ENCODE data around the gene THSD7A.

THSD7A gene

GRCh38 chr7:11413901-11414300 lies 418.1 kb downstream of the THSD7A start:
- Histone ChIP-seq H3K4me3 (ENCODE audit: low read depth, low read length) (no peak overlapping the region), H3K9ac (ENCODE audit: low read depth, low read length) (no peak overlapping the region), H3K36me3 (ENCODE audit: control insufficient read depth, insufficient read depth, low read length) (no peaks in the 10 kb centered on the region), H3K27me3 (ENCODE audit: control insufficient read depth, insufficient read depth, low read length) (no peaks in the 10 kb centered on the region), H3K4me1 (ENCODE audit: control insufficient read depth, insufficient read depth, low read length) (peaks cover 5% of the 10 kb centered on the region), H3K9me3 (ENCODE audit: control insufficient read depth, insufficient read depth, low read length) (no peaks in the 10 kb centered on the region)

DNA sequence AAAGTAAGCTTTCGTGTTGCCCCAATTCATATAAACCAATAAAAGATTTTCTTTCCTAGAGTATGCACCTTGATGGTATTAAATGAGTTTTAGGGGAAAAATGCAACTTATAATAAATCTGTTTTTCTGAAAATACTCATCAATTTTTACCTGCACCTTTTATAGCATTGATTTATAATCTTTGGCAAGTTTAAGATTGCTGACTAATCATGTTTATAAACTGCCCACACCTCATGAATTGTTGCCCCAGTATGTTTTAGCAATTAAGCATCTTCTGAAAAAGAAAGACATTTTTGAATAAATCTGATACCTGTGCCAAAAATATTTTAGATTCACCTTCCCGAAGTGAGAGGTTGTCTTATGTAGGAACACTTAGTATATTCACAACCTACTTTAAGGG lies 420.0 kb downstream of the THSD7A start:
- no peak overlapping the region for H3K4me3 ChIP-seq (ENCODE audit: low read depth, low read length)

DNA sequence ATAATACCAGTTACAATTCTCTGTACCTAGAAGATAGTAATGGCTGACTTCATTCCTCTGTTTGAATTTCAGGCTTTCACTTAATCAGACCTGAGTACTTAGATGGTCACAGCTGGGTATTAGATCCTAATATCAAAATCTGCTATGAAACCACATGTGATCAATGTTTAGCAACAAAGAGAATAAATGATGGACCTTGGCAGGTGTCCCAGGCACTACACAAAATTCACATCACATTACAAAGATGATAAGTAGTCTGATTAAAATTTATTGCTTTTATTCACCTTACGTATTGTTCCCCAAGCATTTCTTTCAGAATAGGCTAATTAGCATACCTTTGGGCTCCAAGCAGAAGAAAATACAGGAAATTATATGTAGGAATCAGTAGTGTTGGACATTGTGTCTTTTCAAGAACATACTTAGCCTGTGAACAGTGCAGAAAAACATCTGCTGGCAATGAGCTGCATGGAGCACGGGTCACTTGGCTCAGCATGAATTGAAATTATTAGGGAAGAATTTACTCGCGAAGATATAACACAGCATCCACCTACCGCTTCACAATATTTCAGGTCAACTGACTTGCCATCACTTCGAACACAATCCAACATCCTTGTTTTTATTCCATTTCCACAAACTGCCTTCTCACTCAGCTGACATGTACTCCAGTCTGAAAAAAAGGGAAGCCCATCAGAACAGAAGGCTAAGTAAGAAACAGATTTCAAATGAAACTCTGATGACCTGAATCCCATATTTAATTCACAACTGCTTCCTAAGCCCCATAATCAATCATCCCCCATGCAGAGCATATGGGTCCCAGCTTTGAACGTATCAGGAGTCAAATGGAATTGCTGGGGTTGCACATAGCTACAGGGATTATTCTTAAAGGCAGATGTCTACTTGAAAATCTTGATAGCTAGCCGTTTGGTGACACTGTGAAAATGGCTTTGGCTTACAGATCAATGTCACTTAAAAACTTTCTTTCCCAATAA lies 421.0 kb downstream of the THSD7A start:
- H3K9ac ChIP-seq (ENCODE audit: low read depth, low read length): no peak overlapping the region
- H3K9me3 ChIP-seq (ENCODE audit: control insufficient read depth, insufficient read depth, low read length): no peaks in the 10 kb centered on the region
- H3K27me3 ChIP-seq (ENCODE audit: control insufficient read depth, insufficient read depth, low read length): no peaks in the 10 kb centered on the region
- H3K4me3 ChIP-seq (ENCODE audit: low read depth, low read length): no peak overlapping the region
- no peaks in the 10 kb centered on the region for H3K36me3 ChIP-seq (ENCODE audit: control insufficient read depth, insufficient read depth, low read length)
- H3K4me1 ChIP-seq (ENCODE audit: control insufficient read depth, insufficient read depth, low read length): peaks cover 5% of the 10 kb centered on the region

More for the DNA sequence above, 420.0 kb downstream of the THSD7A start:
- Histone ChIP-seq H3K9me3 (ENCODE audit: control insufficient read depth, insufficient read depth, low read length) (no peaks in the 10 kb centered on the region), H3K27me3 (ENCODE audit: control insufficient read depth, insufficient read depth, low read length) (no peaks in the 10 kb centered on the region), H3K4me1 (ENCODE audit: control insufficient read depth, insufficient read depth, low read length) (peaks cover 5% of the 10 kb centered on the region), H3K36me3 (ENCODE audit: control insufficient read depth, insufficient read depth, low read length) (no peaks in the 10 kb centered on the region), H3K9ac (ENCODE audit: low read depth, low read length) (no peak overlapping the region)

DNA sequence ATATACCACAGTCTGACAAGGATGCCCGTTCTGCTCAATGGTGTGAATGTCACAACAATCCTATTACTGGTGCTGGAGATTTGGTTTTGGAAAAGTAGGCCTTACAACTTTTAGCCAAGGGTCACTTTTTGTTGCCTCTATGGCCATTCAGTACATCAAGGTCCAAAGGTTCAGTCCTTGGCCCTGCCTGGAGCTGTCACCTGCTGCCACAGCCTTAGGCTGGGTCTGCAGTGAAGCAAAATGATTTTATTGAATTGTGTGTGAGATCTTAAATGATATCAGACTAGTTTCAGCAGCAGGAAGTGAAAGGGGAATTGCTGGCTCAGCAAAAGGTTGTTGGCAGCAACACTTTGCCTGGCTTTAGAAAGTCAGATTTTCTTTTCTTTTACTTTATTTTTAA lies 427.6 kb downstream of the THSD7A start:
- Histone ChIP-seq H3K4me1 (ENCODE audit: control insufficient read depth, insufficient read depth, low read length) (no peaks in the 10 kb centered on the region), H3K9ac (ENCODE audit: low read depth, low read length) (no peak overlapping the region), H3K36me3 (ENCODE audit: control insufficient read depth, insufficient read depth, low read length) (no peaks in the 10 kb centered on the region), H3K27me3 (ENCODE audit: control insufficient read depth, insufficient read depth, low read length) (no peaks in the 10 kb centered on the region), H3K4me3 (ENCODE audit: low read depth, low read length) (no peak overlapping the region), H3K9me3 (ENCODE audit: control insufficient read depth, insufficient read depth, low read length) (no peaks in the 10 kb centered on the region)

GRCh38 chr7:11403781-11404180 lies 428.2 kb downstream of the THSD7A start:
- no peaks in the 10 kb centered on the region for H3K36me3 ChIP-seq (ENCODE audit: control insufficient read depth, insufficient read depth, low read length)
- H3K4me1 ChIP-seq (ENCODE audit: control insufficient read depth, insufficient read depth, low read length): no peaks in the 10 kb centered on the region
- H3K27me3 ChIP-seq (ENCODE audit: control insufficient read depth, insufficient read depth, low read length): no peaks in the 10 kb centered on the region
- H3K9ac ChIP-seq (ENCODE audit: low read depth, low read length): no peak overlapping the region
- no peak overlapping the region for H3K4me3 ChIP-seq (ENCODE audit: low read depth, low read length)
- H3K9me3 ChIP-seq (ENCODE audit: control insufficient read depth, insufficient read depth, low read length): no peaks in the 10 kb centered on the region

GRCh38 chr7:11394438-11394837 lies 437.6 kb downstream of the THSD7A start:
- Histone ChIP-seq H3K36me3 (ENCODE audit: control insufficient read depth, insufficient read depth, low read length) (no peaks in the 10 kb centered on the region), H3K9me3 (ENCODE audit: control insufficient read depth, insufficient read depth, low read length) (no peaks in the 10 kb centered on the region), H3K9ac (ENCODE audit: low read depth, low read length) (no peak overlapping the region), H3K4me3 (ENCODE audit: low read depth, low read length) (no peak overlapping the region), H3K4me1 (ENCODE audit: control insufficient read depth, insufficient read depth, low read length) (no peaks in the 10 kb centered on the region), H3K27me3 (ENCODE audit: control insufficient read depth, insufficient read depth, low read length) (no peaks in the 10 kb centered on the region)

DNA sequence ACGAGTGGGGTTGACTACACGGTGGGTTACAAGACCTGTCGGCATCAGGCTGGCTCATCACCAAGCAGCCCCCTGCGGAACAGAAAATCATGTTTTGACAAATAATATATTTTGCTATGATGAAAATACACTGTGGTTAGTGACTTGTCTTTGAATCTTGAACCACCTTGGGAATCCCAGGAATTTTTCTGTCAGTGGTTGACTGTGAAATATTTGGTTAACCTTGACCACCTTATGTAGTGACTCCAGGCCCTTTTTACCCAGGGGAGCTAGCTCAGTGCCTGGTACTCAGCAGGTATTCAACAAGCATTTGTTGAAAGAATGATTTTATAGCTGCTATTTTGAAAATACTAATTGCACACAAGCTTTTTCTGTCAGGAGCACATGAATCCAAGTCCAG lies 452.4 kb downstream of the THSD7A start:
- H3K9me3 ChIP-seq (ENCODE audit: control insufficient read depth, insufficient read depth, low read length): no peaks in the 10 kb centered on the region
- no peaks in the 10 kb centered on the region for H3K27me3 ChIP-seq (ENCODE audit: control insufficient read depth, insufficient read depth, low read length)
- no peaks in the 10 kb centered on the region for H3K36me3 ChIP-seq (ENCODE audit: control insufficient read depth, insufficient read depth, low read length)
- H3K9ac ChIP-seq (ENCODE audit: low read depth, low read length): no peak overlapping the region
- no peak overlapping the region for H3K4me3 ChIP-seq (ENCODE audit: low read depth, low read length)
- no peaks in the 10 kb centered on the region for H3K4me1 ChIP-seq (ENCODE audit: control insufficient read depth, insufficient read depth, low read length)

GRCh38 chr7:11376529-11376928 lies 455.5 kb downstream of the THSD7A start:
- no peak overlapping the region for H3K4me3 ChIP-seq (ENCODE audit: low read depth, low read length)
- H3K9ac ChIP-seq (ENCODE audit: low read depth, low read length): no peak overlapping the region
- no peaks in the 10 kb centered on the region for H3K27me3 ChIP-seq (ENCODE audit: control insufficient read depth, insufficient read depth, low read length)
- no peaks in the 10 kb centered on the region for H3K4me1 ChIP-seq (ENCODE audit: control insufficient read depth, insufficient read depth, low read length)
- no peaks in the 10 kb centered on the region for H3K36me3 ChIP-seq (ENCODE audit: control insufficient read depth, insufficient read depth, low read length)
- no peaks in the 10 kb centered on the region for H3K9me3 ChIP-seq (ENCODE audit: control insufficient read depth, insufficient read depth, low read length)

GRCh38 chr7:11374629-11375028 lies 457.4 kb downstream of the THSD7A start:
- H3K27me3 ChIP-seq (ENCODE audit: control insufficient read depth, insufficient read depth, low read length): no peaks in the 10 kb centered on the region
- H3K4me1 ChIP-seq (ENCODE audit: control insufficient read depth, insufficient read depth, low read length): no peaks in the 10 kb centered on the region
- H3K9me3 ChIP-seq (ENCODE audit: control insufficient read depth, insufficient read depth, low read length): no peaks in the 10 kb centered on the region
- no peak overlapping the region for H3K4me3 ChIP-seq (ENCODE audit: low read depth, low read length)
- H3K36me3 ChIP-seq (ENCODE audit: control insufficient read depth, insufficient read depth, low read length): no peaks in the 10 kb centered on the region
- H3K9ac ChIP-seq (ENCODE audit: low read depth, low read length): no peak overlapping the region

DNA sequence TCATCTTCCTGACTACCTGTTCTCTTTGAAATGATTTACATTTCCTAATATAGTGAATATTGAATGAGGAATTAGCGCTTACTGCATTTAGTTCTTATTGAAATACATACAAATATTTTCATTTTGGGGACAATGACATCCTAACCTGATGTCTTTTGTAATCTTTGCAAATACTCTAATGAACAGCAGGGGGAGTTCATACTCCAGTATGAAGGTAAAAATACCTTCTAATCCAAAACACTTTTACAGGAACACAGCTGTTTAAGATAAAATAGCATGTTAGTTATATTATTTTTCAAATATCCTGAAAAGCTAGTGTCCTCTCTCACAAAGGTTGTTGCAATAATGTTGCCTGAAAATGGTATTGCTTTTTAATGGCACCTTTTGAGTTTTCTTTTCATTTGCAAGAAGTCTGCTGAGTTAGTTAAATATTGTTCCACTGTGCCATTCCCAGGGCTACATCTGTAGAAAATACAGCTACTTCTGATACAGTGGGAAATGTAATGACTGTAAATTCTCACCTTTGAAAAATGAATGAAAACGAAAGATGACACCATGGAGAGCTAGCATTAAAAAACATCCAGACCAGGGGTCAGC lies 458.4 kb downstream of the THSD7A start:
- H3K27me3 ChIP-seq (ENCODE audit: control insufficient read depth, insufficient read depth, low read length): no peaks in the 10 kb centered on the region
- no peaks in the 10 kb centered on the region for H3K4me1 ChIP-seq (ENCODE audit: control insufficient read depth, insufficient read depth, low read length)
- H3K4me3 ChIP-seq (ENCODE audit: low read depth, low read length): no peak overlapping the region
- no peaks in the 10 kb centered on the region for H3K9me3 ChIP-seq (ENCODE audit: control insufficient read depth, insufficient read depth, low read length)
- H3K36me3 ChIP-seq (ENCODE audit: control insufficient read depth, insufficient read depth, low read length): no peaks in the 10 kb centered on the region
- no peak overlapping the region for H3K9ac ChIP-seq (ENCODE audit: low read depth, low read length)

- H3K9ac ChIP-seq (ENCODE audit: low read depth, low read length): no peak overlapping the region
- H3K4me1 ChIP-seq (ENCODE audit: control insufficient read depth, insufficient read depth, low read length): no peaks in the 10 kb centered on the region
- H3K36me3 ChIP-seq (ENCODE audit: control insufficient read depth, insufficient read depth, low read length): no peaks in the 10 kb centered on the region
- H3K27me3 ChIP-seq (ENCODE audit: control insufficient read depth, insufficient read depth, low read length): no peaks in the 10 kb centered on the region
- no peak overlapping the region for H3K4me3 ChIP-seq (ENCODE audit: low read depth, low read length)
- no peaks in the 10 kb centered on the region for H3K9me3 ChIP-seq (ENCODE audit: control insufficient read depth, insufficient read depth, low read length)
These were observed 462.3 kb downstream of the THSD7A start for GRCh38 chr7:11369696-11370095.

GRCh38 chr7:11366118-11366517 lies 465.9 kb downstream of the THSD7A start:
- H3K27me3 ChIP-seq (ENCODE audit: control insufficient read depth, insufficient read depth, low read length): no peaks in the 10 kb centered on the region
- H3K9ac ChIP-seq (ENCODE audit: low read depth, low read length): no peak overlapping the region

More at GRCh38 chr7:11366118-11366517, 465.9 kb downstream of the THSD7A start:
- H3K4me3 ChIP-seq (ENCODE audit: low read depth, low read length): no peak overlapping the region
- no peaks in the 10 kb centered on the region for H3K36me3 ChIP-seq (ENCODE audit: control insufficient read depth, insufficient read depth, low read length)
- no peaks in the 10 kb centered on the region for H3K4me1 ChIP-seq (ENCODE audit: control insufficient read depth, insufficient read depth, low read length)
- no peaks in the 10 kb centered on the region for H3K9me3 ChIP-seq (ENCODE audit: control insufficient read depth, insufficient read depth, low read length)
